IMR-90 (cell line): Measurements from ENCODE around the gene SLC30A2. TPM values are rescaled to one million over a fixed set of nuclear protein-coding genes. Genes with fewer than 3 reads are reported as not detected.
"Not testable (repeated sequence)": the region's sequence is repeated elsewhere in the genome, so short reads cannot be mapped to it uniquely, and the experiment has no call there.

ENCODE experiments used
- ATAC-seq: fragments of 200-7000 bp; cut with Tn5 transposase; 2 replicates; pipeline ENCODE4 v1.9.1; 2020; ENCODE audit warnings: low read depth, mild to moderate bottlenecking, moderate library complexity
- BruUV-seq: library from RNA; stranded (reverse); fragments of 400-500 nt; replicated peaks from 2 replicates; lab custom pipeline; 2021; lab: Mats Ljungman, UMichigan
- CTCF ChIA-PET: fragments of 300-600 bp; formaldehyde crosslinking; extraction: SDS; loops from one replicate; lab custom pipeline; 2021; ENCODE audit warnings: antibody characterized with exemption; lab: Yijun Ruan, JAX
- POLR2A ChIA-PET: fragments of 300-600 bp; sonication (Branson Sonifier 250); formaldehyde crosslinking; loops from one replicate; lab custom pipeline; 2022; ENCODE audit warnings: antibody characterized with exemption; ENCODE audit not compliant: unreplicated experiment; lab: Charles Lee
- DNase-seq: peaks from one replicate; pipeline ENCODE4 v3.0.0; 2013
- H2AFZ ChIP-seq: replicated peaks from 2 replicates; pipeline ENCODE3; 2013; ENCODE audit warnings: low read length, mild to moderate bottlenecking; ENCODE audit not compliant: poor library complexity
- H2AK5ac ChIP-seq: 2 replicates; pipeline ENCODE4 v1.6.1; 2013; ENCODE audit warnings: low read depth, low read length, inconsistent platforms
- H2AK9ac ChIP-seq: replicated peaks from 2 replicates; pipeline ENCODE3; 2013; ENCODE audit warnings: mild to moderate bottlenecking, low read depth, low read length, moderate library complexity; ENCODE audit not compliant: poor library complexity
- H2BK120ac ChIP-seq: 2 replicates; pipeline ENCODE4 v1.6.1; 2013; ENCODE audit warnings: low read depth, low read length, inconsistent platforms
- H2BK15ac ChIP-seq: 3 replicates; pipeline ENCODE4 v1.6.1; 2013; ENCODE audit warnings: low read depth, low read length, inconsistent platforms
- H2BK20ac ChIP-seq: 2 replicates; pipeline ENCODE4 v1.6.1; 2013; ENCODE audit warnings: low read depth, mild to moderate bottlenecking, inconsistent platforms, low read length, moderate library complexity
- H2BK5ac ChIP-seq: 2 replicates; pipeline ENCODE4 v1.6.1; 2013; ENCODE audit warnings: mild to moderate bottlenecking, low read depth, low read length, inconsistent platforms; ENCODE audit not compliant: poor library complexity, severe bottlenecking
- H3K14ac ChIP-seq: replicated peaks from 2 replicates; pipeline ENCODE4 v1.6.1; 2013; ENCODE audit warnings: low read depth, low read length, inconsistent platforms
- H3K18ac ChIP-seq: 2 replicates; pipeline ENCODE4 v1.6.1; 2013; ENCODE audit warnings: low read depth, low read length, control low read depth
- H3K23ac ChIP-seq: 2 replicates; pipeline ENCODE4 v1.6.1; 2013; ENCODE audit warnings: low read depth, low read length, inconsistent platforms
- H3K27ac ChIP-seq: 2 replicates; pipeline ENCODE4 v1.5.1; 2013; ENCODE audit warnings: mild to moderate bottlenecking, control low read depth, low read length; ENCODE audit not compliant: insufficient read depth
- H3K27me3 ChIP-seq: 2 replicates; pipeline ENCODE4 v1.6.1; 2013; ENCODE audit warnings: low read length; ENCODE audit not compliant: control insufficient read depth, insufficient read depth
- H3K36me3 ChIP-seq: 2 replicates; pipeline ENCODE4 v1.6.1; 2013; ENCODE audit warnings: low read length, mixed read lengths; ENCODE audit not compliant: control insufficient read depth, insufficient read depth
- H3K4ac ChIP-seq: 2 replicates; pipeline ENCODE4 v1.6.1; 2013; ENCODE audit warnings: low read depth, low read length, inconsistent platforms
- H3K4me1 ChIP-seq: 2 replicates; pipeline ENCODE4 v1.6.1; 2013; ENCODE audit warnings: low read length, mixed read lengths; ENCODE audit not compliant: control insufficient read depth, insufficient read depth
- H3K4me2 ChIP-seq: 2 replicates; pipeline ENCODE4 v1.6.1; 2013; ENCODE audit warnings: low read depth, mild to moderate bottlenecking, control low read depth, low read length, moderate library complexity
- H3K4me3 ChIP-seq: 2 replicates; pipeline ENCODE4 v1.5.1; 2013; ENCODE audit warnings: low read depth, mild to moderate bottlenecking, control low read depth, low read length, moderate library complexity; ENCODE audit not compliant: insufficient read depth
- H3K56ac ChIP-seq: 2 replicates; pipeline ENCODE4 v1.6.1; 2013; ENCODE audit warnings: low read length, inconsistent platforms; ENCODE audit not compliant: insufficient read depth; ENCODE audit errors: extremely low read depth
- H3K79me1 ChIP-seq, 2 experiments: 2 replicates each; pipeline ENCODE4 v1.6.1; 2013; ENCODE audit warnings: low read length in 2 of 2, inconsistent platforms in 1 of 2, low read depth in 1 of 2
- H3K9ac ChIP-seq: 2 replicates; pipeline ENCODE4 v1.6.1; 2013; ENCODE audit warnings: low read depth, low read length, control low read depth
- H3K9me1 ChIP-seq: 2 replicates; pipeline ENCODE4 v1.6.1; 2013; ENCODE audit warnings: low read length, inconsistent platforms; ENCODE audit not compliant: insufficient read depth
- H3K9me3 ChIP-seq: 2 replicates; pipeline ENCODE4 v1.6.1; 2013; ENCODE audit warnings: low read length; ENCODE audit not compliant: control insufficient read depth, insufficient read depth
- H4K20me1 ChIP-seq: 2 replicates; pipeline ENCODE4 v1.6.1; 2013; ENCODE audit warnings: low read length, inconsistent platforms; ENCODE audit not compliant: insufficient read depth
- H4K5ac ChIP-seq: 2 replicates; pipeline ENCODE4 v1.6.1; 2013; ENCODE audit warnings: mild to moderate bottlenecking, low read depth, low read length, control low read depth
- H4K8ac ChIP-seq, 2 experiments: 2 replicates each; pipeline ENCODE4 v1.6.1; 2013; ENCODE audit warnings: low read depth in 2 of 2, low read length in 2 of 2, control low read depth in 1 of 2, inconsistent platforms in 1 of 2
- H4K91ac ChIP-seq: 2 replicates; pipeline ENCODE4 v1.6.1; 2013; ENCODE audit warnings: low read depth, low read length, inconsistent platforms; ENCODE audit not compliant: insufficient read depth
- MAFK ChIP-seq: IDR thresholded peaks from 2 replicates; pipeline ENCODE4 v1.6.1; 2012; ENCODE audit warnings: low read depth, low read length, improper control_type of control experiment
- MAZ ChIP-seq: IDR thresholded peaks from 2 replicates; pipeline ENCODE4 v1.6.1; 2012; ENCODE audit warnings: low read depth, mild to moderate bottlenecking, low read length, improper control_type of control experiment, moderate library complexity, borderline replicate concordance
- RAD21 ChIP-seq: IDR thresholded peaks from 2 replicates; pipeline ENCODE4 v1.6.1; 2012; ENCODE audit warnings: low read length, improper control_type of control experiment
- WGBS, 2 experiments: methylation state at CpG; one replicate each; pipeline versions ENCODE4 v1.1.5 to v1.1.7; 2013; ENCODE audit warnings: missing lambda C conversion rate in 2 of 2; ENCODE audit not compliant: insufficient read length in 1 of 2; ENCODE audit errors: extremely low coverage in 2 of 2; 5-methylcytosine and 5-hydroxymethylcytosine counted together
- dilution Hi-C: fragments of 300-500 bp; cut with HindIII; formaldehyde crosslinking; loops from one replicate; pipeline ENCODE4 v1.14.3; 2018; ENCODE audit warnings: low sequenced_read_pairs; ENCODE audit not compliant: unreplicated experiment
- in situ Hi-C: fragments of 300-500 bp; cut with MboI; formaldehyde crosslinking; loops from 3 replicates; pipeline ENCODE4 v1.14.3; 2019; ENCODE audit warnings: low sequenced_read_pairs, inconsistent platforms, mixed read lengths
- intact Hi-C: fragments of 100-400 bp; cut with micrococcal nuclease; formaldehyde crosslinking; loops from 2 replicates; pipeline ENCODE4 v1.10.0; 2022
- polyA plus RNA-seq, 3 experiments: library from polyadenylated mRNA; depleted of rRNA; stranded (reverse); fragments of >200 nt; gene quantifications; 2 replicates each; pipeline ENCODE4 v1.2.3, GENCODE V29; 2012; ENCODE audit warnings: low replicate concordance in 1 of 3
- total RNA-seq: library from RNA; depleted of rRNA; stranded (reverse); fragments of >200 nt; gene quantifications from 2 replicates; pipeline ENCODE4 v1.2.3, GENCODE V29; 2012
- TF ChIP-seq, protein P1 (sequence below): fragments of 150-350 bp; IDR thresholded peaks from 2 replicates; pipeline ENCODE4 v1.6.1; 2016; ENCODE audit warnings: low read depth, mild to moderate bottlenecking, low read length, moderate library complexity, borderline replicate concordance

SLC30A2 gene
- total and polyA plus RNA-seq, 2 of the 4 experiments (the other 2 are of a cell fraction): not detected

DNA sequence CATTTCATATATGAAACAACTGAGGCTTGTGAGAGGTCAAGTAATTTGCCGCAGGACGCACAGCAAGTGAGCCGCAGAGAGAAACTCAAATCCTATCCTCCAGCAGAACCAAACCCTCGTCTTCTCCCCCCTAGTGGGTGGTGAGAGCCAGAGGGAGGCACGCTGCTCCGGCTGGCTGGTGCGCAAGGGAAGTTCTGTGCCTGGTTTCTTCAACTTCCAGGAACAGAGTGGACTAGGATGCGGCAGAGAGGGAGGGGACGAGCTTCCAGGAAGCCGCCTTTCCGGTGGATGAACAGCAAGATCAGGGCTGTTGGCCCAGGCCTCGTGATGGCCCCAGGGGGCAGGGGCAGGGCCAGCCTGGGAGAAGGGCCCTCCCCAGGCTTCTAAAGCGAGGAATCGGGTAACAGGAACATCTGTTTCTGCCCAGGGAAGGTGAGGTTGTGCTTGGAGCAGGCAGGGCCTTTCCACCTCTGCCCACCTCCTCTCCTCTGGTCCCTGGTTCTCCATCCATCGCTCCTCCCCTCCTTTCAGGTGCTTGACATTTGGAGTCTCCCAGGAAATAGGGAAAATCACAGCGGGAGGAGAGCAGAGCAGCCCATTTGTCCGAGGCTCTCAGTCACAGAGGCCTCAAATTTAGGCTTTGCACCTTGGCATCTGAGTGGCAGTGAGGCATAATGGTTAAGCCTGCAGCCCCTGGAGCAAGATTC lies 48.9 kb upstream of the SLC30A2 start (continued):
- no peak for TF ChIP-seq RAD21

DNA sequence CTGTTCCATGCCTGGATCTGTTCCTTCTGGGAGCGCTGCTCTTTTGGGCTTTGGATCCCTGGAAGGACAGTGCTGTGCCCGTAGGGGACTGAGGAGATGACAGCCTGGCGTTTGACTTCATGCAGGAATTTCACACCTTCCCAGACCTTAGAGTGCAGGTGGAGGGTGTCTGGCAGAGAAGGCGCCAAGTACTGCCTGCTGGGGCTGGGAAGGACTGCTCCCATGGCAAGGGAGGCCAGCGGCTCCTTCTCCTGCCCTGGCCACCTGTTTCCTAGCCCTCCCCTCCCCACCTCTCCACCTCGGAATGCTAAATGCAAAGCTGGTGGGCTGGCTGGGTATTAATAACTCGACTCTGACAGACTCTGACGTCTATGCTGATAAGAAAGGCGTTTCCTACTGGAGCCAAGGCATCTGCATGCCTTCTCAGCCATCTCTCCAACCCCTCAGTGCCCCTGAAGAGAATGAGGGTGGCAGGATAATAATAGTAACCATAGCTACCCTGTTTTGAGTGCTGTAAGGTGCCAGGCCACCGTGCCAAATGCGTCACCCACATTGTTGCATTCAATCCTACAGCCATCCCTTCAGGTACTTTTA lies 48.3 kb upstream of the SLC30A2 start:
- CTCF ChIA-PET: no interaction called here
- Histone ChIP-seq H3K9ac (no peak overlapping the region), H3K4ac (no peak overlapping the region), H3K36me3 (no peaks in the 10 kb centered on the region), H3K18ac (no peak overlapping the region), H4K91ac (no peak overlapping the region), H2AFZ (peak overlapping the region; percentile 14), H2AK9ac (no peak overlapping the region), H3K14ac (no peak overlapping the region), H4K5ac (no peak overlapping the region), H3K56ac (no peak overlapping the region), H3K4me3 (no peak overlapping the region), H4K8ac (no peak overlapping the region), H3K23ac (no peak overlapping the region), H3K9me3 (no peaks in the 10 kb centered on the region), H2BK20ac (no peak overlapping the region), H3K9me1 (peaks cover 3% of the 10 kb centered on the region; the same call in 1 of the 2 replicates), H3K27ac (no peak overlapping the region), H2AK5ac (no peak overlapping the region), H2BK5ac (no peak overlapping the region), H3K4me1 (peaks cover 2% of the 10 kb centered on the region; the same call in 1 of the 2 replicates), H4K20me1 (no peaks in the 10 kb centered on the region), H2BK15ac (no peak overlapping the region), H2BK120ac (no peak overlapping the region), H3K4me2 (no peak overlapping the region), H3K27me3 (peaks cover 35% of the 10 kb centered on the region), H3K79me1 (no peaks in the 10 kb centered on the region)
- TF ChIP-seq MAZ (no peak), MAFK (no peak)
- TF ChIP-seq, protein P1, sequence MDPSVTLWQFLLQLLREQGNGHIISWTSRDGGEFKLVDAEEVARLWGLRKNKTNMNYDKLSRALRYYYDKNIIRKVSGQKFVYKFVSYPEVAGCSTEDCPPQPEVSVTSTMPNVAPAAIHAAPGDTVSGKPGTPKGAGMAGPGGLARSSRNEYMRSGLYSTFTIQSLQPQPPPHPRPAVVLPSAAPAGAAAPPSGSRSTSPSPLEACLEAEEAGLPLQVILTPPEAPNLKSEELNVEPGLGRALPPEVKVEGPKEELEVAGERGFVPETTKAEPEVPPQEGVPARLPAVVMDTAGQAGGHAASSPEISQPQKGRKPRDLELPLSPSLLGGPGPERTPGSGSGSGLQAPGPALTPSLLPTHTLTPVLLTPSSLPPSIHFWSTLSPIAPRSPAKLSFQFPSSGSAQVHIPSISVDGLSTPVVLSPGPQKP: no peak
- POLR2A ChIA-PET: no interaction called here
- dilution Hi-C loops (no loop called here), intact Hi-C loops (no loop called here), in situ Hi-C loops (no loop called here)
- ATAC-seq (no peak), DNase-seq (peak; percentile 12)
- no TSS peak for BruUV-seq
- WGBS, 2 experiments: no CpG with 5 or more reads among the region's 11 CpGs

DNA sequence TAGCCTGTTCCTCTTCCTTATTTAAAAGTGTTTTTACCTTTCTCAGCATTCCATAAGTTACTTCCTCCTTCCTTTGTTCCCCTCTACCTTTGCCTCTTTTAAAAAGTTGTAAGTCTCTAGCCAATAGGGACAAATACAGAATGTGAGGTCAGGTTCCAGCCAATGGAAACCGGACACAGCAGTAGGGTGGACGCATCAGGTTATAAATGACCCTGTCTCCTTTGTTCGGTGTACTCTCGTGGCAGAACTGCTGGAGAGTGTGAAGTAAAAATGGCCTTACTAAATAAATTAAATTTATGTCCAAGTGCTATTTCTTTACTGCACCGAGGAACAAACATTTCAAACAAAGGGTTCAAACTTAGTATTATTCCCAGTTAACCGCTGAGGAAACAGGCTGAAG lies 47.7 kb upstream of the SLC30A2 start:
- H3K23ac ChIP-seq, H2BK20ac ChIP-seq, H2BK5ac ChIP-seq, H2AK9ac ChIP-seq, H2AK5ac ChIP-seq, H4K20me1 ChIP-seq, H4K8ac ChIP-seq, H2AFZ ChIP-seq, in situ Hi-C loops, ATAC-seq, DNase-seq, H3K36me3 ChIP-seq, CTCF ChIA-PET, H3K4me1 ChIP-seq, dilution Hi-C loops, H3K9ac ChIP-seq, H3K9me3 ChIP-seq, H3K27ac ChIP-seq, H2BK120ac ChIP-seq, H3K4me2 ChIP-seq, H3K56ac ChIP-seq, H4K91ac ChIP-seq, H4K5ac ChIP-seq, H3K9me1 ChIP-seq, intact Hi-C loops, H3K4me3 ChIP-seq, H3K4ac ChIP-seq, H3K14ac ChIP-seq, BruUV-seq, POLR2A ChIA-PET, H3K79me1 ChIP-seq, H3K18ac ChIP-seq, H2BK15ac ChIP-seq: not testable (repeated sequence)
- H3K27me3 ChIP-seq: peaks cover 36% of the 10 kb centered on the region
- no CpG with 5 or more reads among the region's 6 CpGs for WGBS, 2 experiments
